ENCODE measurements around the gene LINC00237.

The LINC00237 gene

DNA sequence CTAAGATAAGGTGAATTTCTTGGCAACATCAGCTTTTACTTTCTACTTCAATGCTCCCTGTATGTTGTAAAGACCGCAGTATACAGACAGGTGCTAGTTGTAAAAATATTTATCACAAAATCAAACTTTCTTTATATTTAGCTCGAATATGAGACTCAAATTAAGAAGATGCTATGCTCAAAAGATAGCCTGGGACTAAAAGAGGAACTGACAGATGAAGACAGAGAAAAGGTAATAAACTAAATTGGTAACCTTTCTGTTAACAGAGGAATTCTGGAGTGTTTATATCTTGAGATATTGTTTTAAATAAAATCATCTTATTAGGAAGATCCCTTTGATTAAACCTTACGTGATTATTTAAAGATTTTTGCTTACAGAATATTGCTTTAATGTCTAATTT is 39.3 kb upstream of the LINC00237 start:
- no peak for TF ChIP-seq MYC (IDR thresholded peaks at IDR 0.05; ENCODE audit: low read depth, low read length)
- TF ChIP-seq, protein P1, sequence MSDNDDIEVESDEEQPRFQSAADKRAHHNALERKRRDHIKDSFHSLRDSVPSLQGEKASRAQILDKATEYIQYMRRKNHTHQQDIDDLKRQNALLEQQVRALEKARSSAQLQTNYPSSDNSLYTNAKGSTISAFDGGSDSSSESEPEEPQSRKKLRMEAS (IDR thresholded peaks at IDR 0.05; ENCODE audit: low read depth, low read length) = no peak
- TF ChIP-seq, protein P2, sequence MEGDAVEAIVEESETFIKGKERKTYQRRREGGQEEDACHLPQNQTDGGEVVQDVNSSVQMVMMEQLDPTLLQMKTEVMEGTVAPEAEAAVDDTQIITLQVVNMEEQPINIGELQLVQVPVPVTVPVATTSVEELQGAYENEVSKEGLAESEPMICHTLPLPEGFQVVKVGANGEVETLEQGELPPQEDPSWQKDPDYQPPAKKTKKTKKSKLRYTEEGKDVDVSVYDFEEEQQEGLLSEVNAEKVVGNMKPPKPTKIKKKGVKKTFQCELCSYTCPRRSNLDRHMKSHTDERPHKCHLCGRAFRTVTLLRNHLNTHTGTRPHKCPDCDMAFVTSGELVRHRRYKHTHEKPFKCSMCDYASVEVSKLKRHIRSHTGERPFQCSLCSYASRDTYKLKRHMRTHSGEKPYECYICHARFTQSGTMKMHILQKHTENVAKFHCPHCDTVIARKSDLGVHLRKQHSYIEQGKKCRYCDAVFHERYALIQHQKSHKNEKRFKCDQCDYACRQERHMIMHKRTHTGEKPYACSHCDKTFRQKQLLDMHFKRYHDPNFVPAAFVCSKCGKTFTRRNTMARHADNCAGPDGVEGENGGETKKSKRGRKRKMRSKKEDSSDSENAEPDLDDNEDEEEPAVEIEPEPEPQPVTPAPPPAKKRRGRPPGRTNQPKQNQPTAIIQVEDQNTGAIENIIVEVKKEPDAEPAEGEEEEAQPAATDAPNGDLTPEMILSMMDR (IDR thresholded peaks at IDR 0.05; ENCODE audit: low read depth, low read length) = no peak
- TF ChIP-seq POLR2A (IDR thresholded peaks at IDR 0.05; ENCODE audit: extremely low read depth, insufficient read length) = no peak
- H3K4me3 ChIP-seq (ENCODE audit: low read depth, low read length) = no peak overlapping the region
- DNase-seq (ENCODE audit: low read depth) = no peak

DNA sequence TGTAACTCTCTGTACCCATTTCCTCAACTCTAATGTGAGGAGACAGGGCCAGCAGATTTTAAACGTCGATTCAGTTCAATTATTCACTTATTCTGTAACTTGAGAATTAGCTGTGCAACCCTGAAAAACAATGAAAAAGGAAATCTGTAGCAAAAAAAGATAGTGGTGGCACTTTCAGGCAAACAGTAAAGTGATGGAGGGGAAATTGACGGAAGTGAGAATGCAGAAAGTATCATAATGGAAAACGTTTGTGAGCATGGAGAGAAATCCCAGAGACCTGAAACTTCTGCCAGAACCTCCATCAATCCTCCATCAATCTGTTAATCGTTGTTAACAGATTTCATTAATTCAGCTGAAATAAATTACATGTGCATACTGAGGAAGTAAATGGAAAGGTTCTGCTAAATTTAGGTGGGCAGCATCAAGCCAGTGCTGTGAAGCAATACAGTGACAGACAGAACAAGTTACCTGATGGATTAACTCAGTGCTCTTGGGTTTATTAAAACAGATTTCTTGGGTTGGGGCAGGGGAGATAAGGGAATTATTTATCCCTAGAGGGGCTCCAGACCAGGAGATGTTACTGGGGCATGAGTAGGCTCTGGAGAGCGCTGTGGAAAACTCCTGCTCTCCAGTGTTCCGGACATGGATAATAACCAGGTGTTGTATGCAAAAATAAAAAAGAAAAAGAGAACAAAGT is 37.2 kb upstream of the LINC00237 start:
- no peak for DNase-seq (ENCODE audit: low read depth)
- TF ChIP-seq, protein P2 (IDR thresholded peaks at IDR 0.05; ENCODE audit: low read depth, low read length) = no peak
- TF ChIP-seq POLR2A (IDR thresholded peaks at IDR 0.05; ENCODE audit: extremely low read depth, insufficient read length) (no peak), MYC (IDR thresholded peaks at IDR 0.05; ENCODE audit: low read depth, low read length) (no peak)
- TF ChIP-seq, protein P1 (IDR thresholded peaks at IDR 0.05; ENCODE audit: low read depth, low read length) = no peak
- no peak overlapping the region for H3K4me3 ChIP-seq (ENCODE audit: low read depth, low read length)

DNA sequence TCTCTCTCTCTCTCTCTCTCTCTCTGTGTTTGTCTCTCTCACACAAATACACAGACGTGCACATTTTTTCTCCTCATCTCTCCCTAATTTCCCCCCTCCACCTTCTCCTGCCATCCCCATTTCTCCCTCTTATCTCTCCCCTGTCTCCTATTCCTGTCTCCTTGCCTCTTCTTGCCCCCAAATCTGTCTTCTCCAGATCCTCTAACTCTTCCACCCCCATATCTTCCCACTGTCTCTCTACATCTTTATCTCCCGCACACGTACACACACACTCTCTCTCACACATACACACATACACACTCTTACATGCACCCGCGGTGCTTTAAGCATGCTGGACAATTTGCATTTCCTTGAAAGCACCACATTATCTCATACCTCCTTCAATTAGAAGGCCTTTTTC is 35.7 kb upstream of the LINC00237 start:
- DNase-seq (ENCODE audit: low read depth) = no peak
- TF ChIP-seq, protein P1 (IDR thresholded peaks at IDR 0.05; ENCODE audit: low read depth, low read length) = no peak
- no peak overlapping the region for H3K4me3 ChIP-seq (ENCODE audit: low read depth, low read length)

DNA sequence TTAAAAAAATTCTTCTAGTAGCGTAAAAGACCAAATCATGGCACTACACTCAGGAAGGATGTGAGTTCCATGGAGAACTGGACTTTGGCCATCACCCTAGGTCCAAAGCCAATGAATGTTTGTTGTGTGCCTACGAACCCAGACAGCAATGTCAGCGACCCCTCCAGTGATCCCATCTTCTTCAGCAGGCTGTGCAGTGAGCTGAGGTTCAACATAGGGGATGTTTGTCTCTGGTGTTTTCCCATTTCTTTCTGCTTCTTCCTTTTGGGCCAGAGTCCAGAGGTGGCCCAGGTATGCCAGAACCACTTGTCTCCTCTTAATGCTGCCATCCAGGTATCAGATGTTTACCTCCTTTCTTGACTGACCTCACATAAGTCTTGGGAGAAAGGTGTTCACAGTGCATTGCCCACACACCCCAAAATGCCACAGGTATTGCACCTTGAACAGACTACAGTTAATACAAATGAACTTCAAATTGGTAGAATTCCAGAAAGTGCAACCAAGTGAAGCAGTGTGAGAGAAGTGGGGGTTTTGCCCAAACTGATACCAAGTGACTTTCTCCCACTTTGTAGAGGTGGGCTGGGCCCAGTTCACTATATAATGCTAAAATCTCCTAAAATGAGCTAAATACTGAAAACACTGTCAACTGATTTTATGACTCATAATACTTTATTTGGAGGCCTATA is 33.9 kb upstream of the LINC00237 start:
- DNase-seq (ENCODE audit: low read depth) = no peak
- no peak for TF ChIP-seq POLR2A (IDR thresholded peaks at IDR 0.05; ENCODE audit: extremely low read depth, insufficient read length)
- H3K4me3 ChIP-seq (ENCODE audit: low read depth, low read length) = no peak overlapping the region

DNA sequence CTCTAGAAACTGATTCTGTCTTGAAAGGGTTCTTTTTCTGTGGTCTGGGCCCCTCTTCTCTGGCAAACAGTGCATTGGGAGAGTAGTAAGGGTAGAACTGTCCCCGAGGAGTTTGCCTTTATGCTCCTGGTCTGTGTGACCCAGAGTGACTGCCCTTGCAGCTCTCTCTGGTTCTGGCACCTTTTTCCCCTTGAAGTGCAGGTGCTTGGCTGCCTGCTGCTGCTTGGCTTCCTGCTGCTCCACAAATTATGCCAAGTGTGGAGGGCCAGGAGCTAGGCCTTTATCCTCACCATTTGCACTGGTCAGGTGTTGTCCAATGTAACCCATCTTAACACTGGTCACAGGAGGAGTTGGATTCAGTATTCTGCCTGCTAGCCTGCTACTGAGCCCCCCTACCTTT is 30.9 kb upstream of the LINC00237 start:
- DNase-seq (ENCODE audit: low read depth) = no peak
- TF ChIP-seq, protein P2 (IDR thresholded peaks at IDR 0.05; ENCODE audit: low read depth, low read length) = no peak
- TF ChIP-seq MYC (IDR thresholded peaks at IDR 0.05; ENCODE audit: low read depth, low read length) = no peak
- TF ChIP-seq, protein P1 (IDR thresholded peaks at IDR 0.05; ENCODE audit: low read depth, low read length) = no peak
- H3K4me3 ChIP-seq (ENCODE audit: low read depth, low read length) = no peak overlapping the region

DNA sequence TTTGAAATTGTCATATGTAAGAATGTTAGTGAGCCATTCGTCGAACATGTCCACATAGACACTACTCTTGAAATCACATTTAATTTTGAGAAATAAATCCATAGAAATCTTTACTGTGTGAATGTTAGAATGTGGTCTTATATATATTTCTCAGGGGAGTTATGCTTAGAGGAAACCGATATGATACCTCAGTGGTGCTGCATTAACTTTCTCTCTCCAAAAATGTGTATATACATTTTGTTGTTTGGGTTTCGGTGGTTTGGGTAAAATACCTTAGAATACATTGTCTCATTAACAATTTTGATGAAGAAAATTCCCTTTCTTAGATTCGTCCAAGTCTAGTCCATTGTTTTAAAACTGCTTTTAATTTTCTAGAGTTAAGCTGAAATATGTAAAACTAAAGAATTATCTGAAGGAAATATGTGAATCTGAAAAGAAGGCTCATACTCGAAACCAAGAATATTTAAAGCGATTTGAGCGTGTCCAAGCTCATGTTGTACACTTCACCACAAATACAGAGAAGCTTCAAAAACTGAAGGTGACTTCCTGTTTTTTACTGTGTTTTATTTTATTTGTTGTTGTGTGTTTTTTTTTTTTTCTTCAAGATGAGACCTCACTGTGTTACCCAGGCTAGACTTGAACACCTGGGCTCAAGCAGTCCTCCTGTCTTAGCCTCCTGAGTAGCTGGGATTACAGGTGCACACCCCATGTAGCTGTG is 30.0 kb upstream of the LINC00237 start:
- DNase-seq (ENCODE audit: low read depth) = no peak
- no peak overlapping the region for H3K4me3 ChIP-seq (ENCODE audit: low read depth, low read length)
- TF ChIP-seq POLR2A (IDR thresholded peaks at IDR 0.05; ENCODE audit: extremely low read depth, insufficient read length) (no peak), MYC (IDR thresholded peaks at IDR 0.05; ENCODE audit: low read depth, low read length) (no peak)
- TF ChIP-seq, protein P2 (IDR thresholded peaks at IDR 0.05; ENCODE audit: low read depth, low read length) = no peak
- TF ChIP-seq, protein P1 (IDR thresholded peaks at IDR 0.05; ENCODE audit: low read depth, low read length) = no peak

Measured in NB4 (cell line).